Neural cell (in vitro differentiated cells): ENCODE data around the gene VIPAS39. TPM values are rescaled to one million over a fixed set of nuclear protein-coding genes. Genes with fewer than 3 reads are reported as not detected.

ENCODE experiments used
- H2AFZ ChIP-seq: fragments of 200-600, 300-800 bp; sonication (generic), shearing (Covaris generic); 2 replicates; pipeline ENCODE4 v1.6.0; 2014; ENCODE audit warnings: low read depth, mild to moderate bottlenecking, antibody characterized with exemption, low read length, moderate library complexity
- H3F3A ChIP-seq: fragments of 200-600 bp; shearing (Covaris generic); 2 replicates; pipeline ENCODE4 v1.6.1; 2016; ENCODE audit warnings: mild to moderate bottlenecking, moderate library complexity, mixed read lengths, antibody characterized with exemption, low read length; ENCODE audit not compliant: insufficient read depth, poor library complexity, severe bottlenecking
- H3K27ac ChIP-seq: fragments of 200-600, 300-800 bp; sonication (generic), shearing (Covaris generic); 2 replicates; pipeline ENCODE4 v1.5.1; 2014; ENCODE audit warnings: mild to moderate bottlenecking, low read length, moderate library complexity
- H3K27me3 ChIP-seq: fragments of 300-800, 200-600 bp; sonication (generic), shearing (Covaris generic); 2 replicates; pipeline ENCODE4 v1.6.0; 2014; ENCODE audit warnings: mild to moderate bottlenecking, low read depth, low read length, moderate library complexity; ENCODE audit not compliant: insufficient read depth
- H3K36me3 ChIP-seq: fragments of 300-800, 200-600 bp; sonication (generic), shearing (Covaris generic); 2 replicates; pipeline ENCODE4 v1.5.1; 2014; ENCODE audit warnings: mild to moderate bottlenecking, antibody characterized with exemption, low read length, moderate library complexity; ENCODE audit not compliant: insufficient read depth
- H3K4me2 ChIP-seq: fragments of 300-800, 200-600 bp; sonication (generic), shearing (Covaris generic); 2 replicates; pipeline ENCODE4 v1.6.0; 2014; ENCODE audit warnings: mild to moderate bottlenecking, low read length
- H3K4me3 ChIP-seq: fragments of 300-800, 200-600 bp; sonication (generic), shearing (Covaris generic); 2 replicates; pipeline ENCODE4 v1.5.1; 2014; ENCODE audit warnings: mild to moderate bottlenecking, low read length, moderate library complexity
- H3K79me2 ChIP-seq: fragments of 200-600 bp; shearing (Covaris generic); replicated peaks from 2 replicates; pipeline ENCODE4 v1.6.0; 2014; ENCODE audit warnings: mild to moderate bottlenecking, low read length, moderate library complexity; ENCODE audit not compliant: insufficient read depth
- H3K9ac ChIP-seq: fragments of 300-800, 200-600 bp; sonication (generic), shearing (Covaris generic); 2 replicates; pipeline ENCODE4 v1.6.1; 2016; ENCODE audit warnings: mild to moderate bottlenecking, low read length, mixed read lengths
- H3K9me2 ChIP-seq: fragments of 200-600 bp; shearing (Covaris generic); 2 replicates; pipeline ENCODE4 v1.6.1; 2016; ENCODE audit warnings: mild to moderate bottlenecking, low read length, mixed read lengths; ENCODE audit not compliant: insufficient read depth
- H3K9me3 ChIP-seq: fragments of 200-600, 300-800 bp; sonication (generic), shearing (Covaris generic); 2 replicates; pipeline ENCODE4 v1.6.1; 2016; ENCODE audit warnings: mild to moderate bottlenecking, mixed run types, low read length, moderate library complexity, mixed read lengths
- H4K20me1 ChIP-seq: fragments of 200-600 bp; shearing (Covaris generic); 2 replicates; pipeline ENCODE4 v1.6.1; 2016; ENCODE audit warnings: mild to moderate bottlenecking, mixed run types; ENCODE audit not compliant: insufficient read depth
- CTCF ChIP-seq: fragments of 450-650 bp; IDR thresholded peaks from 2 replicates; pipeline ENCODE4 v1.5.1; 2014; ENCODE audit warnings: antibody characterized with exemption, mild to moderate bottlenecking, moderate library complexity; ENCODE audit not compliant: poor library complexity, severe bottlenecking
- EP300 ChIP-seq: fragments of 450-650 bp; conservative IDR thresholded peaks from 2 replicates; pipeline ENCODE4 v1.6.1; 2014; ENCODE audit warnings: antibody characterized with exemption, mild to moderate bottlenecking, moderate library complexity; ENCODE audit not compliant: poor library complexity, severe bottlenecking
- EZH2 ChIP-seq: fragments of 200-600, 300-800 bp; shearing (Covaris generic), sonication (generic); IDR thresholded peaks from 2 replicates; pipeline ENCODE4 v1.6.1; 2014; ENCODE audit warnings: antibody characterized with exemption, low read length, borderline replicate concordance, mild to moderate bottlenecking; ENCODE audit not compliant: insufficient read depth, poor library complexity, severe bottlenecking
- MXI1 ChIP-seq: fragments of 450-650 bp; conservative IDR thresholded peaks from 2 replicates; pipeline ENCODE4 v1.6.1; 2014; ENCODE audit warnings: antibody characterized with exemption, mild to moderate bottlenecking; ENCODE audit not compliant: poor library complexity, severe bottlenecking
- POLR2AphosphoS5 ChIP-seq: IDR thresholded peaks from 2 replicates; pipeline ENCODE4 v1.6.1; 2012
- RAD21 ChIP-seq: fragments of 450-650 bp; conservative IDR thresholded peaks from 2 replicates; pipeline ENCODE4 v1.6.1; 2014; ENCODE audit warnings: antibody characterized with exemption, mild to moderate bottlenecking, moderate library complexity
- REST ChIP-seq: IDR thresholded peaks from 2 replicates; pipeline ENCODE4 v1.6.1; 2012; ENCODE audit warnings: borderline replicate concordance
- SMC3 ChIP-seq: fragments of 450-650 bp; conservative IDR thresholded peaks from 2 replicates; pipeline ENCODE4 v1.6.1; 2014; ENCODE audit warnings: antibody characterized with exemption, mild to moderate bottlenecking, moderate library complexity; ENCODE audit not compliant: poor library complexity
- TAF1 ChIP-seq: IDR thresholded peaks from 2 replicates; pipeline ENCODE4 v1.6.1; 2012; ENCODE audit warnings: low read depth
- polyA plus RNA-seq: library from polyadenylated mRNA; depleted of rRNA; stranded (reverse); fragments of >200 nt; gene quantifications from 2 replicates; pipeline ENCODE4 v1.2.3, GENCODE V29; 2014

Gene VIPAS39
- polyA plus RNA-seq, 1 donor from 2014 or later = 39.5 TPM

GRCh38 chr14:77503138-77503537 is 45.7 kb upstream of the VIPAS39 start:
- Histone ChIP-seq H3K4me3 (no peak overlapping the region), H3K9ac (no peak overlapping the region), H2AFZ (no peak overlapping the region), H3K27me3 (peaks cover 24% of the 10 kb centered on the region), H3K36me3 (no peaks in the 10 kb centered on the region), H3K27ac (no peak overlapping the region), H3F3A (no peaks in the 10 kb centered on the region), H3K4me2 (no peak overlapping the region), H3K79me2 (no peaks in the 10 kb centered on the region), H3K9me2 (no peaks in the 10 kb centered on the region), H4K20me1 (no peaks in the 10 kb centered on the region), H3K9me3 (peaks cover 6% of the 10 kb centered on the region)
- TF ChIP-seq TAF1 (no peak), MXI1 (no peak), CTCF (no peak), RAD21 (no peak), EZH2 (no peak), REST (no peak), EP300 (no peak), SMC3 (no peak), POLR2AphosphoS5 (no peak)

- H3K9ac ChIP-seq = no peak overlapping the region
- no peaks in the 10 kb centered on the region for H3K9me2 ChIP-seq
- no peaks in the 10 kb centered on the region for H3F3A ChIP-seq
- no peak overlapping the region for H3K4me3 ChIP-seq
- H4K20me1 ChIP-seq = no peaks in the 10 kb centered on the region
- no peak overlapping the region for H3K27ac ChIP-seq
- no peaks in the 10 kb centered on the region for H3K79me2 ChIP-seq
- H3K9me3 ChIP-seq = peaks cover 6% of the 10 kb centered on the region
- H2AFZ ChIP-seq = no peak overlapping the region
- no peak for TF ChIP-seq CTCF
- TF ChIP-seq EP300 = no peak
- TF ChIP-seq EZH2 = no peak
- TF ChIP-seq POLR2AphosphoS5 = no peak
- no peak for TF ChIP-seq TAF1
- no peak for TF ChIP-seq SMC3
- TF ChIP-seq REST = no peak
- no peak for TF ChIP-seq MXI1
- TF ChIP-seq RAD21 = no peak
- H3K27me3 ChIP-seq = peaks cover 33% of the 10 kb centered on the region
- no peaks in the 10 kb centered on the region for H3K36me3 ChIP-seq
- H3K4me2 ChIP-seq = no peak overlapping the region
These were observed 44.8 kb upstream of the VIPAS39 start for GRCh38 chr14:77502109-77502782.
